ENCODE results near the gene TRPM8. TPM values are rescaled to one million over a fixed set of nuclear protein-coding genes. Genes with fewer than 3 reads are reported as not detected.

Gene TRPM8
- total and polyA plus RNA-seq, 2 of the 8 experiments (the other 6 are each of a cell fraction or from before 2014, with no cell fraction given), result 0.18 to 0.54 TPM

DNA sequence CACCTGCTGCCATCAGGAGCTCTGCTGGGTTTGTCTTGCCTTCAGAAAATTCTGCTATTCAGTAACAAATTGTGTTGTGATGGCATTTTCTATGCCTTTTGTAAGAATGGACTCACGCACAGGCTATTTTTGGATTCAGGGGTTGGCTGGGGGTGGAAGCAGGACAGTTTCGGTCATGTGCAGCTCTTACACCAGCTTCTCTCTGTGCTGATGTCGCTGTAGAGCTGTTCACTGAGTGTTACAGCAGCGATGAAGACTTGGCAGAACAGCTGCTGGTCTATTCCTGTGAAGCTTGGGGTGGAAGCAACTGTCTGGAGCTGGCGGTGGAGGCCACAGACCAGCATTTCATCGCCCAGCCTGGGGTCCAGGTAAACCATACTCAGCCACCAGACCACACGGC, 49.2 kb downstream of the TRPM8 start:
- Histone ChIP-seq H3K9ac (replicated peaks in 1 of 4; ENCODE audit: extremely low read depth in 1 of 4, low read depth in 3 of 4, low read length in 3 of 4) (no peak overlapping the region), H2BK20ac (ENCODE audit: low read length) (no peak overlapping the region), H3K4me3 (ENCODE audit: extremely low read depth in 1 of 4, insufficient read depth in 2 of 4, low read depth in 3 of 4, low read length in 4 of 4) (no peak overlapping the region), H3K79me2 (ENCODE audit: control insufficient read depth in 1 of 2, insufficient read depth in 2 of 2, low read length in 2 of 2) (no peaks in the 10 kb centered on the region), H3K4ac (replicated peaks; ENCODE audit: insufficient read length, low read depth, low read length) (no peak overlapping the region), H3K9me3 (ENCODE audit: insufficient read depth in 2 of 2, low read depth in 1 of 2, low read length in 1 of 2) (no peaks in the 10 kb centered on the region; a peak in 1 of 4 replicates), H3K23ac (ENCODE audit: insufficient read length) (no peak overlapping the region), H3K23me2 (ENCODE audit: low read depth, low read length) (no peaks in the 10 kb centered on the region), H4K5ac (ENCODE audit: insufficient read length, low read depth, low read length) (no peak overlapping the region), H4K91ac (replicated peaks; ENCODE audit: insufficient read length, low read length) (no peak overlapping the region), H4K20me1 (replicated peaks in 1 of 2; ENCODE audit: control insufficient read depth in 1 of 2, insufficient read depth in 2 of 2, low read length in 2 of 2) (no peaks in the 10 kb centered on the region), H2BK5ac (ENCODE audit: low read depth, low read length) (no peak overlapping the region), H3K18ac (ENCODE audit: extremely low read depth, low read length) (no peak overlapping the region), H3K4me1 (replicated peaks in 1 of 4; ENCODE audit: control insufficient read depth in 3 of 4, insufficient read depth in 4 of 4, low read length in 3 of 4) (no peaks in the 10 kb centered on the region), H3K27me3 (replicated peaks in 1 of 4; ENCODE audit: control insufficient read depth in 3 of 4, extremely low read depth in 1 of 4, insufficient read depth in 3 of 4, low read length in 3 of 4) (no peaks in the 10 kb centered on the region; a peak in 1 of 7 replicates), H3K79me1 (ENCODE audit: low read depth, low read length) (no peaks in the 10 kb centered on the region), H3K14ac (ENCODE audit: insufficient read length) (no peak overlapping the region), H3K36me3 (ENCODE audit: control insufficient read depth in 2 of 4, insufficient read depth in 4 of 4, low read length in 3 of 4) (no peaks in the 10 kb centered on the region), H3K56ac (replicated peaks; ENCODE audit: insufficient read length, low read depth, low read length) (no peak overlapping the region), H3K27ac (ENCODE audit: low read depth, low read length) (no peak overlapping the region), H3K4me2 (ENCODE audit: insufficient read depth in 1 of 2, low read depth in 2 of 2, low read length in 2 of 2) (no peak overlapping the region), H2AK5ac (ENCODE audit: low read depth, low read length) (no peak overlapping the region), H2AFZ (ENCODE audit: low read length) (no peak overlapping the region), H2BK12ac (ENCODE audit: low read depth, low read length) (no peak overlapping the region), H4K8ac (ENCODE audit: extremely low read depth, insufficient read depth, low read length) (no peak overlapping the region), H2BK120ac (replicated peaks; ENCODE audit: low read depth, low read length) (no peak overlapping the region), H2BK15ac (ENCODE audit: low read length) (no peak overlapping the region)
- FAIRE-seq (no peak), DNase-seq (ENCODE audit: low read depth in 1 of 2, low spot score in 2 of 2) (no peak)
- CTCF ChIA-PET (ENCODE audit: partially characterized antibody), result interaction anchor here (0.6 to 1.0 kb wide), 2 partner anchors 9 to 208 kb away, joined by 3 read pairs; no protein-coding TSS in a partner anchor
- WGBS, 2 experiments (ENCODE audit: extremely low coverage in 1 of 2, insufficient coverage in 1 of 2, insufficient read length in 1 of 2, insufficient replicate concordance in 2 of 2, low coverage in 1 of 2, low lambda C conversion rate in 2 of 2, missing lambda C conversion rate in 1 of 2), result 94% methylated on average over 7 of the region's 7 CpGs; no CpG with 5 or more reads in 1 of the 2 experiments
- POLR2A ChIA-PET (ENCODE audit: partially characterized antibody), result no interaction called here
- TF ChIP-seq NANOG (IDR thresholded peaks at IDR 0.05; ENCODE audit: insufficient read depth, low read depth, low read length, poor library complexity, severe bottlenecking), result no peak
- no peak for TF ChIP-seq SIN3A (conservative IDR thresholded peaks at IDR 0.05 in 1 of 2, IDR thresholded peaks at IDR 0.05 in 1 of 2; ENCODE audit: low read depth in 1 of 2, low read length in 2 of 2)
- no peak for TF ChIP-seq CBX5 (IDR thresholded peaks at IDR 0.05; ENCODE audit: low read depth, low read length)
- TF ChIP-seq JUN (IDR thresholded peaks at IDR 0.05; ENCODE audit: low read depth, low read length), result no peak
- no peak for TF ChIP-seq CHD1 (IDR thresholded peaks at IDR 0.05; ENCODE audit: low read depth, low read length)
- TF ChIP-seq TCF12 (IDR thresholded peaks at IDR 0.05; ENCODE audit: low read depth, low read length), result no peak
- no peak for TF ChIP-seq BRCA1 (IDR thresholded peaks at IDR 0.05; ENCODE audit: low read depth, low read length)
- TF ChIP-seq, protein P1, sequence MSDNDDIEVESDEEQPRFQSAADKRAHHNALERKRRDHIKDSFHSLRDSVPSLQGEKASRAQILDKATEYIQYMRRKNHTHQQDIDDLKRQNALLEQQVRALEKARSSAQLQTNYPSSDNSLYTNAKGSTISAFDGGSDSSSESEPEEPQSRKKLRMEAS (IDR thresholded peaks at IDR 0.05), result no peak
- TF ChIP-seq TEAD4 (IDR thresholded peaks at IDR 0.05; ENCODE audit: low read depth, low read length), result no peak
- TF ChIP-seq TAF7 (optimal IDR thresholded peaks at IDR 0.05; ENCODE audit: borderline replicate concordance, low read depth, low read length), result no peak
